Smooth muscle cell (in vitro differentiated cells): Measurements from ENCODE around the gene CFAP100. TPM values are rescaled to one million over a fixed set of nuclear protein-coding genes. Genes with fewer than 3 reads are reported as not detected.

Experiments used
- DNase-seq: peaks from one replicate; lab custom pipeline; 2025; ENCODE audit not compliant: unreplicated experiment; lab: John Stamatoyannopoulos, UW
- H2AFZ ChIP-seq: fragments of 200-600 bp; sonication (generic); 2 replicates; pipeline ENCODE4 v1.6.0; 2016; ENCODE audit warnings: antibody characterized with exemption, low read depth, mild to moderate bottlenecking
- H3F3A ChIP-seq: fragments of 200-600 bp; sonication (generic); 2 replicates; pipeline ENCODE4 v1.6.0; 2017; ENCODE audit warnings: antibody characterized with exemption, low read depth
- H3K27ac ChIP-seq: fragments of 200-600 bp; sonication (generic); 2 replicates; pipeline ENCODE4 v1.5.1; 2016; ENCODE audit warnings: low read depth, mild to moderate bottlenecking
- H3K27me3 ChIP-seq: fragments of 200-600 bp; sonication (generic); 2 replicates; pipeline ENCODE4 v1.6.1; 2016; ENCODE audit warnings: low read depth, mild to moderate bottlenecking
- H3K36me3 ChIP-seq: fragments of 200-600 bp; sonication (generic); 2 replicates; pipeline ENCODE4 v1.5.1; 2016; ENCODE audit warnings: low read depth
- H3K4me1 ChIP-seq: fragments of 200-600 bp; sonication (generic); 2 replicates; pipeline ENCODE4 v1.5.1; 2016; ENCODE audit warnings: low read depth
- H3K4me2 ChIP-seq: fragments of 200-600 bp; sonication (generic); 2 replicates; pipeline ENCODE4 v1.6.0; 2016; ENCODE audit warnings: mild to moderate bottlenecking
- H3K4me3 ChIP-seq: fragments of 200-600 bp; sonication (generic); 2 replicates; pipeline ENCODE4 v1.5.1; 2016; ENCODE audit warnings: mild to moderate bottlenecking
- H3K79me2 ChIP-seq: fragments of 200-600 bp; sonication (generic); 2 replicates; pipeline ENCODE4 v1.6.0; 2016; ENCODE audit warnings: low read depth, mild to moderate bottlenecking
- H3K9ac ChIP-seq: fragments of 200-600 bp; sonication (generic); 2 replicates; pipeline ENCODE4 v1.6.0; 2016; ENCODE audit warnings: low read depth
- H3K9me3 ChIP-seq: fragments of 200-600 bp; sonication (generic); replicated peaks from 2 replicates; pipeline ENCODE4 v1.5.1; 2016; ENCODE audit warnings: low read depth
- H4K20me1 ChIP-seq: fragments of 200-600 bp; sonication (generic); 2 replicates; pipeline ENCODE4 v1.6.0; 2016; ENCODE audit warnings: low read depth
- CTCF ChIP-seq: fragments of 200-600 bp; sonication (generic); IDR thresholded peaks from 2 replicates; pipeline ENCODE4 v1.5.1; 2017; ENCODE audit warnings: borderline replicate concordance, mild to moderate bottlenecking, antibody characterized with exemption; ENCODE audit not compliant: insufficient read depth, poor library complexity, severe bottlenecking
- WGBS: methylation state at CpG from one replicate; pipeline ENCODE4 v1.1.7; 2016; ENCODE audit warnings: low lambda C conversion rate; 5-methylcytosine and 5-hydroxymethylcytosine counted together
- polyA plus RNA-seq: library from polyadenylated mRNA; unstranded; fragments of >200 nt; fragmentation: Nextera tagmentation; extraction: Ambion mirVana; gene quantifications from 2 replicates; pipeline ENCODE4 v1.2.1, GENCODE V29; 2016
- total RNA-seq: library from RNA; depleted of rRNA; stranded (reverse); fragments of >200 nt; gene quantifications from 2 replicates; pipeline ENCODE4 v1.2.3, GENCODE V29; 2014

Gene CFAP100
- total and polyA plus RNA-seq, 2 experiments from 2014 or later = not detected

GRCh38 chr3:126371096-126371705, 23.5 kb upstream of the CFAP100 start:
- no peaks in the 10 kb centered on the region for H3K36me3 ChIP-seq
- H3K4me2 ChIP-seq = no peak overlapping the region
- H3K9ac ChIP-seq = no peak overlapping the region
- no peak overlapping the region for H2AFZ ChIP-seq
- H3K27ac ChIP-seq = no peak overlapping the region
- H3K4me3 ChIP-seq = no peak overlapping the region
- no peaks in the 10 kb centered on the region for H3K27me3 ChIP-seq
- TF ChIP-seq CTCF = no peak
- no peaks in the 10 kb centered on the region for H4K20me1 ChIP-seq
- DNase-seq = no peak
- H3K79me2 ChIP-seq = no peaks in the 10 kb centered on the region
- H3K4me1 ChIP-seq = no peaks in the 10 kb centered on the region
- WGBS = 90% methylated on average over 22 of the region's 22 CpGs
- H3F3A ChIP-seq = no peaks in the 10 kb centered on the region
- no peaks in the 10 kb centered on the region for H3K9me3 ChIP-seq

GRCh38 chr3:126372413-126373145, 22.1 kb upstream of the CFAP100 start:
- no peak overlapping the region for H3K4me3 ChIP-seq
- no peaks in the 10 kb centered on the region for H3K27me3 ChIP-seq
- 94% methylated on average over 12 of the region's 12 CpGs for WGBS
- no peak overlapping the region for H2AFZ ChIP-seq
- DNase-seq = no peak
- no peaks in the 10 kb centered on the region for H4K20me1 ChIP-seq
- H3K4me2 ChIP-seq = no peak overlapping the region
- H3K36me3 ChIP-seq = no peaks in the 10 kb centered on the region
- H3K9me3 ChIP-seq = no peaks in the 10 kb centered on the region
- H3K9ac ChIP-seq = no peak overlapping the region
- TF ChIP-seq CTCF = no peak
- no peaks in the 10 kb centered on the region for H3K79me2 ChIP-seq
- no peak overlapping the region for H3K27ac ChIP-seq
- H3F3A ChIP-seq = no peaks in the 10 kb centered on the region
- H3K4me1 ChIP-seq = no peaks in the 10 kb centered on the region

GRCh38 chr3:126373146-126373613, 21.5 kb upstream of the CFAP100 start:
- TF ChIP-seq CTCF = no peak
- H2AFZ ChIP-seq = no peak overlapping the region
- no peaks in the 10 kb centered on the region for H3K27me3 ChIP-seq
- H3K4me1 ChIP-seq = no peaks in the 10 kb centered on the region
- WGBS = 98% methylated on average over 4 of the region's 4 CpGs
- DNase-seq = no peak
- H3K4me2 ChIP-seq = no peak overlapping the region
- no peaks in the 10 kb centered on the region for H3K9me3 ChIP-seq
- no peaks in the 10 kb centered on the region for H3K79me2 ChIP-seq
- H3K4me3 ChIP-seq = no peak overlapping the region
- no peak overlapping the region for H3K27ac ChIP-seq
- H3K36me3 ChIP-seq = no peaks in the 10 kb centered on the region
- no peaks in the 10 kb centered on the region for H3F3A ChIP-seq
- no peak overlapping the region for H3K9ac ChIP-seq
- H4K20me1 ChIP-seq = no peaks in the 10 kb centered on the region
